Activated T-cell treated with anti-CD3 and anti-CD28 coated beads, Interleukin-2, amount 50 U/mL, for 4 hours (primary cell): ENCODE measurements around the gene UAP1L1. TPM values are rescaled to one million over a fixed set of nuclear protein-coding genes. Genes with fewer than 3 reads are reported as not detected.

Experiments used
- ATAC-seq, 2 donors: fragments of 200-7000 bp; cut with Tn5 transposase; one replicate each; pipeline ENCODE4 v1.10.0; 2021
- DNase-seq: peaks from one replicate; pipeline ENCODE4 v3.0.0-alpha.2; 2020
- H3K27me3 Mint-ChIP-seq: one replicate; pipeline ENCODE4 v1.8.0; 2021; ENCODE audit warnings: low read depth, mixed read lengths
- H3K36me3 Mint-ChIP-seq: one replicate; pipeline ENCODE4 v1.8.0; 2022; ENCODE audit warnings: mixed read lengths; ENCODE audit not compliant: insufficient read depth
- H3K4me1 Mint-ChIP-seq: one replicate; pipeline ENCODE4 v1.8.0; 2021; ENCODE audit warnings: low read depth, mixed read lengths
- H3K4me3 Mint-ChIP-seq: one replicate; pipeline ENCODE4 v1.8.0; 2021; ENCODE audit warnings: mild to moderate bottlenecking, moderate library complexity, mixed read lengths
- H3K9me3 Mint-ChIP-seq: one replicate; pipeline ENCODE4 v1.8.0; 2021; ENCODE audit warnings: mixed read lengths
- total RNA-seq, 3 donors: library from RNA; stranded (reverse); gene quantifications; one replicate each; pipeline ENCODE4 v1.2.1, GENCODE V29; 2021

Gene UAP1L1
- total RNA-seq, 3 donors from 2014 or later: 5.6 to 8.4 (median 7.8) TPM

DNA sequence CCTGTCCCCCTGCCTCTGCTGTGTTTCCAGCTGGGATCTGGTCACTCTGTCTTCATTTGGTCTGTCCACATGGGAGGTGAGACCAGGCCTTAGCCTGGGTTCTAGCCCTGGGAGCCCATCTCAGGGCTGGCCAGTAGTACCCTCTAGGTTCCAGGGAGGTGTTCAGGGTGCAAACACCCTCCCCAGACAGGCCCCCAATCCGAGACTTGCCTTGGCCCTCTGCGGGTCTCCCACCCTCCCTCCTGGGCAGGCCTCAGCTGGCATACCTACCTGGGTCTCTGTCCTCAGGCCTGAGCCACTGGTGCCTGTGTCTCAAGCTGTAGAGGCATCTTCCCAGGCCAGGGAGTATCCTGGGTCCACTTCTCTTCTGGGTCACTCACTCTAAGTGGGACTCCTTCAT lies 6.0 kb upstream of the UAP1L1 start:
- no peaks in the 10 kb centered on the region for H3K9me3 Mint-ChIP-seq
- peak overlapping the region; percentile 72 for H3K4me3 Mint-ChIP-seq
- no peak for ATAC-seq
- H3K27me3 Mint-ChIP-seq: no peaks in the 10 kb centered on the region
- H3K4me1 Mint-ChIP-seq: peaks cover 15% of the 10 kb centered on the region
- H3K36me3 Mint-ChIP-seq: no peaks in the 10 kb centered on the region
- no peak for DNase-seq

- Mint-ChIP-seq H3K4me3 (no peak overlapping the region), H3K9me3 (no peaks in the 10 kb centered on the region)
These were observed 3.3 kb upstream of the UAP1L1 start for GRCh38 chr9:137073992-137074399.

DNA sequence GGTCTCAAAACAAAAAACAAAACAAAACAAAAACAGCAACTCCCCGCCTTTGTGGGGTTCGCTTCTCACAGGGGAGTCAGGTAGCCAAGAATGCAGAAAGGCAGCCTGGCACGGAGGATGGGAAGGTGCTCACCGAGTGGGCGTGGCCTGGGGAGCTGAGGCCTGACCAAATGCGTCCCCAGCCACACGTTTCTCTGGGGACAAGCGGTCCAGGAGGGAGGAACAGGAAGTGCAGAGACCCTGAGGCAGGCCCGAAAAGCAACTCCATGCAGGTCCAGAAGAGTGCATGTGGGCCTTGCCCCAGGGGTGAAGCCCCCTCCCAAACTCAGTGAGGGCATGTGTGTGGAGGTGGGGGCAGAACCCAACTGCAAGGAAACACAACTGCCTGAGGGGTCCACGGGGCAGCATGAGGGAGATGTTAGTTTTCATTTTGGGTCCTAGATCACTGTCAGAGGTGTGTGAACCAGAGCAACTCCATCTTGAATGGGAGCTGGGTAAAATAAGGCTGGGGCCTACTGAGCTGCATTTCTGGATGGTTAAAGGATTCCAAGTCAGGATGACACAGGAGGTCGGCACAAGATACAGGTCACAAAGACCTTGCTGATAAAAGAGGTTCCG lies 2.6 kb upstream of the UAP1L1 start:
- Mint-ChIP-seq H3K4me3 (peak overlapping the region; percentile 13), H3K4me1 (peaks cover 11% of the 10 kb centered on the region), H3K36me3 (no peaks in the 10 kb centered on the region), H3K27me3 (no peaks in the 10 kb centered on the region), H3K9me3 (no peaks in the 10 kb centered on the region)
- DNase-seq (no peak), ATAC-seq (no peak)

More at GRCh38 chr9:137073992-137074399, 3.3 kb upstream of the UAP1L1 start:
- ATAC-seq: no peak
- no peak for DNase-seq
- Mint-ChIP-seq H3K4me1 (peaks cover 11% of the 10 kb centered on the region), H3K27me3 (no peaks in the 10 kb centered on the region), H3K36me3 (no peaks in the 10 kb centered on the region)

DNA sequence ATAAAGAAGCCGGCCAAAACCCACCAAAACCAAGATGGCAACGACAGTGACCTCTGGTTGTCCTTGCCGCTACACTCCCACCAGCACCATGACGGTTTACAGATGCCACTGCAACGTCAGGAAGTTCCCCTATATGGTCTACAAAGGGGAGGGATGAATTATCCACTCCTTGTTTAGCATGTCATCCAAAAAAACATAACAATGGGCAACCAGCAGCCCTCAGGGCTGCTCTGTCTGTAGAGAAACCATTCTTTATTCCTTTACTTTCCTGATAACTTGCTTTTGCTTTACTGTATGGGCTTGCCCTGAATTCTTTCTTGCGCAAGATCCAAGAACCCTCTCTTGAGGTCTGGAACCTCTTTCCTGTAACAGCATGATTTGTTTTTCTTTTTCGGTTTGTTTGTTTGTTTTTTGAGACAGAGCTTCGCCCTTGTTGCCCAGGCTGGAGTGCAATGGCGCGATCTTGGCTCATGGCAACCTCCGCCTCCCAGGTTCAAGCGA lies 2.0 kb upstream of the UAP1L1 start:
- H3K4me1 Mint-ChIP-seq: peaks cover 11% of the 10 kb centered on the region
- H3K9me3 Mint-ChIP-seq: no peaks in the 10 kb centered on the region
- no peak for ATAC-seq
- no peak for DNase-seq
- no peak overlapping the region for H3K4me3 Mint-ChIP-seq
- H3K27me3 Mint-ChIP-seq: no peaks in the 10 kb centered on the region
- H3K36me3 Mint-ChIP-seq: no peaks in the 10 kb centered on the region

- Mint-ChIP-seq H3K9me3 (no peaks in the 10 kb centered on the region), H3K27me3 (no peaks in the 10 kb centered on the region), H3K4me1 (peaks cover 2% of the 10 kb centered on the region), H3K36me3 (no peaks in the 10 kb centered on the region), H3K4me3 (peak overlapping the region; percentile 61)
- DNase-seq (no peak), ATAC-seq (no peak)
These were observed 694 bp upstream of the UAP1L1 start for GRCh38 chr9:137076636-137077009.

- peaks cover 2% of the 10 kb centered on the region for H3K4me1 Mint-ChIP-seq
- no peaks in the 10 kb centered on the region for H3K9me3 Mint-ChIP-seq
- DNase-seq (peak; percentile 26), ATAC-seq (peak; percentile 43 to 46)
- peaks cover 2% of the 10 kb centered on the region for H3K36me3 Mint-ChIP-seq
- H3K27me3 Mint-ChIP-seq: no peaks in the 10 kb centered on the region
- peak overlapping the region; percentile 67 for H3K4me3 Mint-ChIP-seq
These were observed 709 bp downstream of the UAP1L1 start for GRCh38 chr9:137077758-137078693.

DNA sequence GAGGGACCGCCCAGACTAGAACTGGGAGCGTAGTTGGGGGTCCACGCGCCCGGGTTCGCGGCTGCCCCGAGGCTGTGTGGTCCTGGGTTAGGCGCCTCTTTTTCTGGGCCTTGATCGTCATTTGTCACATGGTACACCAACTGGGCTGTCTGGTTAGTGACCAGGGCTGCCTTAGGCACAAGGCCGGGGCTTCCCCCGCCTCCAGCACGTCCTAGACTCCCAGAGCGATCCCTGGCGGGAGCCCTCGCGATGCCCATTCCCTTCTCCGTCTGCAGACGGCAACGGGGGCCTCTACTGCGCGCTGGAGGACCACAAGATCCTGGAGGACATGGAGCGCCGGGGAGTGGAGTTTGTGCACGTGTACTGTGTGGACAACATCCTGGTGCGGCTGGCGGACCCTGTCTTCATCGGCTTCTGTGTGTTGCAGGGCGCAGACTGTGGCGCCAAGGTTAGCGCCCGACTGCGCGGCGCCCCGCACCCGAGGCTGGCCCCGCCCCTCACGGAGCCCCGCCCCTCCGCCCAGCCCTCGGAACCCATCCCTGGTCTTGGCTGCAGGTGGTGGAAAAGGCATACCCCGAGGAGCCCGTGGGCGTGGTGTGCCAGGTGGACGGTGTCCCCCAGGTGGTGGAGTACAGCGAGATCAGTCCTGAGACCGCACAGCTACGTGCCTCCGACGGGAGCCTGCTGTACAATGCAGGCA lies 1.5 kb downstream of the UAP1L1 start:
- H3K27me3 Mint-ChIP-seq: no peaks in the 10 kb centered on the region
- H3K36me3 Mint-ChIP-seq: peaks cover 2% of the 10 kb centered on the region
- peaks cover 7% of the 10 kb centered on the region for H3K4me1 Mint-ChIP-seq
- ATAC-seq (no peak), DNase-seq (no peak)
- peak overlapping the region; percentile 37 for H3K4me3 Mint-ChIP-seq
- no peaks in the 10 kb centered on the region for H3K9me3 Mint-ChIP-seq

GRCh38 chr9:137079401-137079787 lies 2.1 kb downstream of the UAP1L1 start:
- ATAC-seq: no peak
- peak overlapping the region; percentile 24 for H3K4me3 Mint-ChIP-seq
- no peak for DNase-seq
- H3K27me3 Mint-ChIP-seq: no peaks in the 10 kb centered on the region
- peaks cover 2% of the 10 kb centered on the region for H3K36me3 Mint-ChIP-seq
- H3K4me1 Mint-ChIP-seq: peaks cover 9% of the 10 kb centered on the region
- no peaks in the 10 kb centered on the region for H3K9me3 Mint-ChIP-seq

DNA sequence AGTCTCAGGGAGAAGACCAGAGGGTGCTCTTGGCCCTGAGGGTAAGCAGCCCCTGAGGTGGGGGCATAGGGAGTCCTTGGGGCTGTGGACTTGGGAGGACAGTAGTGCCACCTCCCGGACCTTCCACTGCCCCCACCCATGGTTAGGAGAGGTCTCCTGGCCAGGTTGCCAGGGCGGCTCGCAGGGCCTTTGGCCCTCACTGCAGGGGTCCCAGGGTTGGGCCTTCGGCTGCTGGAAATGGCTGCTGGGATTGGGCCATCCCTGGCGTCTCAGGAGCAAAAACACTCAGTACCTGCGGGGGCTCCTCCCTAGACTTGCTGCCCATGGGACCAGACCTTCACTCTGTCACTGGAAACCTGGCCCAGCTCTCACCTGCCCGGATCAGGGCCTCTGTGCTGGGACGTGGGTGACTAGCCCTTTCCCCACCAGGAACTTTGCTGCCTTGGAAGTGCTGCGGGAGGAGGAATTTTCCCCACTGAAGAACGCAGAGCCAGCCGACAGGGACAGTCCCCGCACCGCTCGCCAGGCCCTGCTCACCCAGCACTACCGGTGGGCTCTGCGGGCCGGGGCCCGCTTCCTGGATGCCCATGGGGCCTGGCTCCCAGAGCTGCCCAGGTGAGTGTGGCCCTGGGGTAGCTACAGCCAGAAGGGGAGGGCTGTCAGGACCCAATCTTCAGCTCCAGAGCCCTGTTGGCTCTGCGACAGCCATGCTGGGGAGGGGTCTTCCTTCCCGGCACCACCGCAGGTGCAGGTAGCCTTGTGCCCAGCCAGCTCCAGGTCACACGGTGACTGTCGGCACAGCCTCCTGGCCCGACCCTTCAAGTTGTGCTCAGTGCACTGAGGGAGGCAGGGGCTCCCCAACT lies 3.2 kb downstream of the UAP1L1 start:
- DNase-seq (no peak), ATAC-seq (no peak)

DNA sequence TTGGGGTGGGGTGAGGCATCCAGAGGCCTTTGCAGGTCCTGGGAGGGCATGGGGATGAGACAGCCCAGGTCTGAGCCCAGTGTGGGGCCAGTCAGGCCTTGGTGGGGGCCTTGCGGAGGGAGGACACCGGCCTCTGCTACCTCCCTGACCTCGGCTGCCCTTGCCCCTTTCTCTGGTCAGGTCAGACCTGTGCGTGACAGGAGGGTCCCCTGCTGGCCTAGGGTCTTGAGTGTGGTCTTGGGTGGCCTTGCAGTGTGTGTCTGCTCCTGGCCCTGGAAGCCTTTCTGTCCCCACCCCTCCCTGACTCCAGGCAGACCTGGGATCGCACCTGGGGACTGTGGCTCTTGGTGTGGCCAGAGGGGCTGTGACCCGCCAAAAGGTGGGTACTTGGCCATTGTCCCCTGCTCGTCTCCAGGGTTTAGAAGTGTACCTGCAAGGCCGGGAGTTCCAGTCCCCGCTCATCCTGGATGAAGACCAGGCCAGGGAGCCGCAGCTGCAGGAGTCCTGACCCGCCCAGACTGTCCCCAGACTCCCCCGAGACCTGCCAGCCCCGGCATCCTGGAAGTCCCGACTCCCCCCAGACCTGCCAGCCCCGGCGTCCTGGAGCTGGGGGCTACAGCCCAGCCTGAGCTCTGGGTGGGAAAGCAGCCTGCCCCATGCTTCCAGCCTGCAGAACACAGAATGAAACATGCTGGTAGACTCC lies 5.1 kb downstream of the UAP1L1 start:
- no peak overlapping the region for H3K4me3 Mint-ChIP-seq
- no peak for ATAC-seq
- DNase-seq: no peak
- H3K36me3 Mint-ChIP-seq: peaks cover 2% of the 10 kb centered on the region
- peaks cover 21% of the 10 kb centered on the region for H3K4me1 Mint-ChIP-seq
- H3K9me3 Mint-ChIP-seq: no peaks in the 10 kb centered on the region
- no peaks in the 10 kb centered on the region for H3K27me3 Mint-ChIP-seq

More for the DNA sequence above, 3.2 kb downstream of the UAP1L1 start:
- H3K36me3 Mint-ChIP-seq: peaks cover 2% of the 10 kb centered on the region
- no peaks in the 10 kb centered on the region for H3K9me3 Mint-ChIP-seq
- peaks cover 17% of the 10 kb centered on the region for H3K4me1 Mint-ChIP-seq
- no peaks in the 10 kb centered on the region for H3K27me3 Mint-ChIP-seq
- H3K4me3 Mint-ChIP-seq: no peak overlapping the region

- peaks cover 2% of the 10 kb centered on the region for H3K36me3 Mint-ChIP-seq
These were observed 5.6 kb downstream of the UAP1L1 start for GRCh38 chr9:137082925-137083290.

GRCh38 chr9:137083394-137084004 lies 6.2 kb downstream of the UAP1L1 start:
- no peaks in the 10 kb centered on the region for H3K27me3 Mint-ChIP-seq
- H3K9me3 Mint-ChIP-seq: no peaks in the 10 kb centered on the region
- H3K36me3 Mint-ChIP-seq: peaks cover 2% of the 10 kb centered on the region
- no peak for DNase-seq
- H3K4me1 Mint-ChIP-seq: peaks cover 30% of the 10 kb centered on the region
- ATAC-seq: no peak
- no peak overlapping the region for H3K4me3 Mint-ChIP-seq

More at GRCh38 chr9:137082925-137083290, 5.6 kb downstream of the UAP1L1 start:
- H3K9me3 Mint-ChIP-seq: no peaks in the 10 kb centered on the region
- ATAC-seq: no peak
- no peak for DNase-seq
- no peaks in the 10 kb centered on the region for H3K27me3 Mint-ChIP-seq
- H3K4me3 Mint-ChIP-seq: no peak overlapping the region
- H3K4me1 Mint-ChIP-seq: peaks cover 26% of the 10 kb centered on the region

GRCh38 chr9:137084526-137084925 lies 7.2 kb downstream of the UAP1L1 start:
- no peaks in the 10 kb centered on the region for H3K9me3 Mint-ChIP-seq
- H3K36me3 Mint-ChIP-seq: peaks cover 10% of the 10 kb centered on the region
- H3K27me3 Mint-ChIP-seq: no peaks in the 10 kb centered on the region
- DNase-seq (no peak), ATAC-seq (no peak)
- H3K4me3 Mint-ChIP-seq: no peak overlapping the region
- H3K4me1 Mint-ChIP-seq: peaks cover 35% of the 10 kb centered on the region
